ENCODE measurements around the gene C11orf65. TPM values are rescaled to one million over a fixed set of nuclear protein-coding genes. Genes with fewer than 3 reads are reported as not detected.

C11orf65 gene
- total and polyA plus RNA-seq, 7 donors, result 0.14 to 1.1 (median 0.42) TPM; not detected in 2

GRCh38 chr11:108486828-108487227 lies 19.5 kb upstream of the C11orf65 start:
- Histone ChIP-seq H3K4me3 (no peak overlapping the region), H3K27me3 (no peaks in the 10 kb centered on the region), H3K36me3 (peaks cover 10 to 84% (median 24%) of the 10 kb centered on the region in 4 donors), H3K4me1 (no peaks in the 10 kb centered on the region), H3K9me3 (no peaks in the 10 kb centered on the region), H3K27ac (no peak overlapping the region)
- 96 to 97% methylated on average over 3 of the region's 3 CpGs for WGBS, 2 donors
- intact Hi-C loops (cut with DNase I), result no loop called here
- no peak for DNase-seq
- TF ChIP-seq EP300 (IDR thresholded peaks at IDR 0.05) (no peak), POLR2A (IDR thresholded peaks at IDR 0.05) (no peak), POLR2AphosphoS5 (IDR thresholded peaks at IDR 0.05) (no peak)
- TF ChIP-seq, protein P1, sequence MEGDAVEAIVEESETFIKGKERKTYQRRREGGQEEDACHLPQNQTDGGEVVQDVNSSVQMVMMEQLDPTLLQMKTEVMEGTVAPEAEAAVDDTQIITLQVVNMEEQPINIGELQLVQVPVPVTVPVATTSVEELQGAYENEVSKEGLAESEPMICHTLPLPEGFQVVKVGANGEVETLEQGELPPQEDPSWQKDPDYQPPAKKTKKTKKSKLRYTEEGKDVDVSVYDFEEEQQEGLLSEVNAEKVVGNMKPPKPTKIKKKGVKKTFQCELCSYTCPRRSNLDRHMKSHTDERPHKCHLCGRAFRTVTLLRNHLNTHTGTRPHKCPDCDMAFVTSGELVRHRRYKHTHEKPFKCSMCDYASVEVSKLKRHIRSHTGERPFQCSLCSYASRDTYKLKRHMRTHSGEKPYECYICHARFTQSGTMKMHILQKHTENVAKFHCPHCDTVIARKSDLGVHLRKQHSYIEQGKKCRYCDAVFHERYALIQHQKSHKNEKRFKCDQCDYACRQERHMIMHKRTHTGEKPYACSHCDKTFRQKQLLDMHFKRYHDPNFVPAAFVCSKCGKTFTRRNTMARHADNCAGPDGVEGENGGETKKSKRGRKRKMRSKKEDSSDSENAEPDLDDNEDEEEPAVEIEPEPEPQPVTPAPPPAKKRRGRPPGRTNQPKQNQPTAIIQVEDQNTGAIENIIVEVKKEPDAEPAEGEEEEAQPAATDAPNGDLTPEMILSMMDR (IDR thresholded peaks at IDR 0.05), result no peak

DNA sequence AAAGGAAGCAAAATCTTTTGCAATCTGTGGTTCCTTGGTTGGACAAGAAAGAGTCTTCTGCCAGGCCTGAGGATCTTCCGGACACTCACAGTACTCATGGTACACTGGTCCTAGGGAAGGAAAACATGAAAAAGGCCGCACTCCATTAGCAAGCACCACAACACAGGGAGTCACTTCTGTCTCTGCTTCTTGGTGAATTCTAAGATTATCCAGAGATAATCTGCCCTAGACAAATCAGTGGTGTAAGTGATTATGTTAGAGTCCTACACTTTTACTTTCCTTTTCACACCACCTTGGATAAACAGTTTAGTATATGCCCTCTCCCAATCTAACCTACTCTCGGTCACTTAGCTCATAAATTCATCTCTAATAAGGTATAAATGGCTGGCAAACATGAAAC lies 19.0 kb upstream of the C11orf65 start:
- Histone ChIP-seq H3K27me3 (no peaks in the 10 kb centered on the region), H3K9me3 (no peaks in the 10 kb centered on the region), H3K27ac (no peak overlapping the region), H3K4me1 (no peaks in the 10 kb centered on the region), H3K36me3 (peaks cover 10 to 89% (median 26%) of the 10 kb centered on the region in 4 donors), H3K4me3 (no peak overlapping the region)
- WGBS, 2 donors, result 94 to 98% methylated on average over 3 of the region's 3 CpGs
- no peak for TF ChIP-seq POLR2A (IDR thresholded peaks at IDR 0.05)
- no peak for TF ChIP-seq POLR2AphosphoS5 (IDR thresholded peaks at IDR 0.05)
- TF ChIP-seq, protein P1 (IDR thresholded peaks at IDR 0.05), result no peak
- no peak for TF ChIP-seq EP300 (IDR thresholded peaks at IDR 0.05)
- DNase-seq, result no peak
- intact Hi-C loops (cut with DNase I), result no loop called here

DNA sequence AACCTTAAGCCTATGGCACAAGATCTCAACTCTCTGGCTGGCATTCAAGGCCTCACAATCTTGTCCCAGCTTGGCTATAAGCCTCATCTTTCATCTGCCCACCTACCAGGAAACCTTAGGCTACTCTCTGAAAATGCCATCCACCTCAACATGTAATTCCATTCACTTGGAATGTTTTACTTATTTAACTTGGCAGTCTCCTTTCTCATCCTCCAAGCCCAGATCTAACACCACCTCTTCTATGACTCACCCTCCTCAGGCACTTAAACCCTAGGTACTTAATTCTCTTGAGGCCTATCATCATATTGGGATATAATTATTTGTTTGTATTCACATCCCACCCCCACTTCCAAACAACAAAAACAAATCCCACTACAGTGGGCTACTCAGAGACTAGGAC lies 15.8 kb upstream of the C11orf65 start:
- no peaks in the 10 kb centered on the region for H3K27me3 ChIP-seq
- TF ChIP-seq POLR2A (IDR thresholded peaks at IDR 0.05), result no peak
- no peak for TF ChIP-seq EP300 (IDR thresholded peaks at IDR 0.05)
- no peak for TF ChIP-seq POLR2AphosphoS5 (IDR thresholded peaks at IDR 0.05)
- TF ChIP-seq, protein P1 (IDR thresholded peaks at IDR 0.05), result no peak
- no peak overlapping the region for H3K27ac ChIP-seq
- H3K4me1 ChIP-seq, result no peaks in the 10 kb centered on the region
- no peak for DNase-seq
- no peak overlapping the region for H3K4me3 ChIP-seq
- no peaks in the 10 kb centered on the region for H3K9me3 ChIP-seq
- intact Hi-C loops (cut with DNase I), result no loop called here
- H3K36me3 ChIP-seq, result peaks cover 10 to 89% (median 18%) of the 10 kb centered on the region in 4 donors

DNA sequence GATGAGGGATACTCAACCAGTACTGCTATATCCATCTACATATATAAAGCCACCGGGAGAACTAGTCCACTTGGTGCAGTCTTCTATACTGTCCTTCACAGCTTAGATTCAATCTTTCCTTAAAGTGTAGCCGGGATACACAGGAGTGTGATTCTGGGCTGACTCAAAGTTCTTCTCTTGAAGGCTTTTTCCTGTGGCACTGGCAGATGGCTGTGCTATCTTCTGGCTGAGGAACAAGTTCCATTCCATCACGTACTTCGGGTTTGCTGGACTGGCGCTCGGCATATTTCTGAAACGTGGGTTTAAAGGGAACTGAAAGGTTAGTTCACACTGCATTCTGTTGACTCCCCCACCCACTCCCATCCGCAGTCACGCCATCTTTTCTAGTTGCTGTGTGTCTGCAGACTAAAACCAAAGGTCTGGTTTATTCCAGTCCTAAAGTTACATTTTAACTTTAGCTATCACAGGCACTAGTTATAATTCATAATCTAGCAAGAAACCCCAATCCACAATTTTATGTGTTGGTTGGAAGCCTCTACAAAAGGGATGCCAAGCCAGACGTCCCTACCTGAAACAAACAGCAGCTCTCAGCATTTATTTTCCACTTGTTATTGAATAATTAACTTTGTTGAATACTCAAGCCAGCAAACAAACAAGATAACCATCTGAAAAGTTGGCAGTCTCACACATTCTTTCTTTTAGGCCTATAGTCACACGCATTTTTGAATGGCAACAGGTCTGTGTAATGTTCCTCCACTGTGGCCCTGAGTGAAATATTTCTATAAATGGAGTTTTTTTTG lies 7.5 kb upstream of the C11orf65 start:
- Histone ChIP-seq H3K27me3 (no peaks in the 10 kb centered on the region), H3K36me3 (peaks cover 5 to 61% (median 15%) of the 10 kb centered on the region in 4 donors), H3K27ac (no peak overlapping the region), H3K4me1 (no peaks in the 10 kb centered on the region), H3K9me3 (no peaks in the 10 kb centered on the region), H3K4me3 (no peak overlapping the region)
- 80 to 92% methylated on average over 11 of the region's 11 CpGs for WGBS, 2 donors
- TF ChIP-seq EP300 (IDR thresholded peaks at IDR 0.05), result no peak
- no peak for TF ChIP-seq POLR2AphosphoS5 (IDR thresholded peaks at IDR 0.05)
- no peak for DNase-seq
- intact Hi-C loops (cut with DNase I), result no loop called here

- no peak for DNase-seq
- 96 to 99% methylated on average over 1 of the region's 1 CpG for WGBS, 2 donors
- Histone ChIP-seq H3K27ac (no peak overlapping the region), H3K4me3 (no peak overlapping the region), H3K9me3 (no peaks in the 10 kb centered on the region), H3K4me1 (peaks cover 0 to 5% (median 0%) of the 10 kb centered on the region in 4 donors), H3K27me3 (no peaks in the 10 kb centered on the region), H3K36me3 (peaks cover 5 to 46% (median 14%) of the 10 kb centered on the region in 4 donors)
- TF ChIP-seq, protein P1 (IDR thresholded peaks at IDR 0.05), result no peak
- no peak for TF ChIP-seq POLR2A (IDR thresholded peaks at IDR 0.05)
- TF ChIP-seq EP300 (IDR thresholded peaks at IDR 0.05), result no peak
- no peak for TF ChIP-seq POLR2AphosphoS5 (IDR thresholded peaks at IDR 0.05)
- intact Hi-C loops (cut with DNase I), result no loop called here
These were observed 5.4 kb upstream of the C11orf65 start for GRCh38 chr11:108472681-108473080.

All from sigmoid colon (tissue), 7 donors.